ENCODE data around the gene PADI2.

GRCh38 chr1:17065666-17066065 lies 53.6 kb downstream of the PADI2 start:
- no peak for TF ChIP-seq CTCF (conservative IDR thresholded peaks at IDR 0.05; ENCODE audit: low read depth, low read length)
- TF ChIP-seq EZH2 (IDR thresholded peaks at IDR 0.05; ENCODE audit: borderline replicate concordance, low read depth, low read length, poor library complexity, severe bottlenecking): no peak
